HepG2 (cell line): ENCODE results near the gene JADE2. TPM values are rescaled to one million over a fixed set of nuclear protein-coding genes. Genes with fewer than 3 reads are reported as not detected.

Source experiments
- ATF7 ChIP-seq, 2 experiments: fragments of 450-650 bp in 1 of 2; sonication (generic) in 1 of 2; formaldehyde crosslinking in 1 of 2; IDR thresholded peaks; 2 replicates each; pipeline versions ENCODE4 v1.4.0 to v1.6.1; 2016 to 2020; ENCODE audit warnings: antibody characterized with exemption in 1 of 2, mild to moderate bottlenecking in 1 of 2, missing genetic modification reagents in 1 of 2
- CBX2 ChIP-seq, 2 experiments: fragments of 200-600 bp in 1 of 2; sonication (generic); formaldehyde crosslinking in 1 of 2; IDR thresholded peaks; 2 replicates each; pipeline versions ENCODE4 v1.7.0 to v1.8.1; 2018 to 2022; ENCODE audit warnings: low read depth in 2 of 2, low read length in 1 of 2, mild to moderate bottlenecking in 1 of 2, missing genetic modification reagents in 1 of 2
- CCAR2 ChIP-seq: fragments of 200-400 bp; formaldehyde crosslinking; optimal IDR thresholded peaks from 2 replicates; pipeline ENCODE3; 2018; ENCODE audit warnings: low read depth, mild to moderate bottlenecking, low read length, moderate library complexity
- JUND ChIP-seq: sonication (generic); formaldehyde crosslinking; IDR thresholded peaks from 2 replicates; pipeline ENCODE4 v1.8.0; 2022; ENCODE audit warnings: mild to moderate bottlenecking, missing genetic modification reagents
- KAT2B ChIP-seq: fragments of 150-350 bp; IDR thresholded peaks from 2 replicates; pipeline ENCODE4 v1.6.1; 2014; ENCODE audit warnings: low read depth, low read length, borderline replicate concordance
- KLF11 ChIP-seq: IDR thresholded peaks from 2 replicates; pipeline ENCODE4 v1.6.1; 2016; ENCODE audit warnings: missing compliant biosample characterization
- PITX1 ChIP-seq: sonication (generic); formaldehyde crosslinking; IDR thresholded peaks from 2 replicates; pipeline ENCODE4 v1.5.1; 2020; ENCODE audit warnings: mild to moderate bottlenecking, missing genetic modification reagents
- RARA ChIP-seq: IDR thresholded peaks from 2 replicates; pipeline ENCODE4 v1.6.1; 2016; ENCODE audit warnings: missing genetic modification reagents, missing compliant biosample characterization
- SATB2 ChIP-seq: sonication (generic); formaldehyde crosslinking; IDR thresholded peaks from 2 replicates; pipeline ENCODE4 v1.5.0; 2020; ENCODE audit warnings: missing genetic modification reagents
- SETDB1 ChIP-seq: sonication (generic); formaldehyde crosslinking; IDR thresholded peaks from 2 replicates; pipeline ENCODE4 v1.5.1; 2020; ENCODE audit warnings: missing genetic modification reagents, mild to moderate bottlenecking, borderline replicate concordance
- ZBTB1 ChIP-seq: sonication (generic); formaldehyde crosslinking; IDR thresholded peaks from 2 replicates; pipeline ENCODE4 v1.4.0; 2020; ENCODE audit warnings: missing genetic modification reagents, borderline replicate concordance
- ZFP1 ChIP-seq: IDR thresholded peaks from 2 replicates; pipeline ENCODE4 v1.6.1; 2016
- ZNF224 ChIP-seq: sonication (generic); formaldehyde crosslinking; IDR thresholded peaks from 2 replicates; pipeline ENCODE4 v1.5.0; 2020; ENCODE audit warnings: mild to moderate bottlenecking, missing genetic modification reagents
- ZNF292 ChIP-seq: sonication (generic); formaldehyde crosslinking; IDR thresholded peaks from 2 replicates; pipeline ENCODE4 v1.8.1; 2022; ENCODE audit warnings: mild to moderate bottlenecking, low read depth, missing genetic modification reagents, borderline replicate concordance
- ZNF431 ChIP-seq: sonication (generic); formaldehyde crosslinking; IDR thresholded peaks from 2 replicates; pipeline ENCODE4 v1.9.0; 2022; ENCODE audit warnings: missing genetic modification reagents, low read depth, mild to moderate bottlenecking, borderline replicate concordance
- polyA plus RNA-seq, 8 experiments: library from polyadenylated mRNA; depleted of rRNA in 3 of 8; stranded (reverse) in 7 of 8; unstranded in 1 of 8; fragments of >200 nt; fragmentation: Illumina TruSeq in 4 of 8; extraction: Trizol in 4 of 8; gene quantifications; 2 replicates each; pipeline versions ENCODE4 v1.2.1 to v1.2.3, GENCODE V29; 2011 to 2016; ENCODE audit warnings: low read depth in 4 of 8, missing spikeins in 1 of 8, mixed read lengths in 1 of 8; ENCODE audit not compliant: insufficient read depth in 1 of 8
- total RNA-seq, 5 experiments: library from RNA; depleted of rRNA; stranded (reverse); fragments of >200 nt; fragmentation: Illumina TruSeq; extraction: Trizol; gene quantifications; 2 replicates each; pipeline ENCODE4 v1.2.3, GENCODE V29; 2016; ENCODE audit warnings: low read depth in 1 of 5
- TF ChIP-seq, protein P1 (sequence below): IDR thresholded peaks from 2 replicates; pipeline ENCODE4 v1.6.1; 2012; ENCODE audit warnings: low read length, improper control_type of control experiment
- TF ChIP-seq, protein P2 (sequence below): sonication (generic); formaldehyde crosslinking; IDR thresholded peaks from 2 replicates; pipeline ENCODE4 v1.4.0; 2020; ENCODE audit warnings: missing genetic modification reagents
- TF ChIP-seq, protein P3 (sequence below): sonication (generic); formaldehyde crosslinking; IDR thresholded peaks from 2 replicates; pipeline ENCODE4 v1.5.1; 2020; ENCODE audit warnings: missing genetic modification reagents, mild to moderate bottlenecking, borderline replicate concordance
- TF ChIP-seq, protein P4 (sequence below): sonication (generic); formaldehyde crosslinking; IDR thresholded peaks from 2 replicates; pipeline ENCODE4 v1.4.0; 2020; ENCODE audit warnings: mild to moderate bottlenecking, missing genetic modification reagents
- TF ChIP-seq, protein P5 (sequence below): sonication (generic); formaldehyde crosslinking; IDR thresholded peaks from 2 replicates; pipeline ENCODE4 v1.4.0; 2020; ENCODE audit warnings: mild to moderate bottlenecking, missing genetic modification reagents
- TF ChIP-seq, protein P6 (sequence below): sonication (generic); formaldehyde crosslinking; IDR thresholded peaks from 2 replicates; pipeline ENCODE4 v1.8.1; 2023; ENCODE audit warnings: missing genetic modification reagents, mild to moderate bottlenecking, borderline replicate concordance
- TF ChIP-seq, protein P7 (sequence below): sonication (generic); formaldehyde crosslinking; IDR thresholded peaks from 2 replicates; pipeline ENCODE4 v1.4.0; 2020; ENCODE audit warnings: missing genetic modification reagents

The JADE2 gene
- total and polyA plus RNA-seq, 2 of the 13 experiments (the other 11 are each of a cell fraction or from before 2014, with no cell fraction given), result 7.5 to 15.1 TPM

DNA sequence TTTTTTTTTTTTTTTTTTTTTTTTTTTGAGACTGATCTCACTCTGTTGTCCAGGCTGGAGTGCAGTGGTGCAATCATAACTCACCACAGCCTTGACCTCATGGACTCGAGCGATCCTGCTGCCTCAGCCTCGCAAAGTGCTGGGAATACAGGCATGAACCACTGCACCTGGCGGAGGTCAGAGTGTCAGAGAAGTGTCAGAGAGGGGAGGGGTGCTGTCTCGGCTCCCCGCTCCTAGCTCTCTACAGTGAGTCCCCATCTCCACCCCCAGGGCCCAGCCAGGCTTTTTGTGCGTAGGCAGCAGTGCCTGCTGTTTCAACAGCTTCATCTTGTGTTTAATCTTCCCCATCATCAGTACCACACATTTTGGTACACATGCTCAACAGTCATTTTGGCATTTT, 68.9 kb downstream of the JADE2 start (continued):
- TF ChIP-seq RARA (CRISPR knock-in tag) (peak; percentile 89), SATB2 (CRISPR knock-in tag) (no peak), SETDB1 (CRISPR knock-in tag) (no peak), ZNF224 (CRISPR knock-in tag) (no peak), CCAR2 (no peak), PITX1 (CRISPR knock-in tag) (peak; percentile 58; the same call in 1 of the 2 replicates), CBX2 (IDR thresholded peaks at IDR 0.05; ENCODE audit: low read depth, low read length) (no peak), CBX2 (CRISPR knock-in tag; IDR thresholded peaks at IDR 0.05; ENCODE audit: low read depth) (no peak), ZNF431 (CRISPR knock-in tag) (no peak), ZNF292 (CRISPR knock-in tag) (peak; percentile 37), KAT2B (no peak), KLF11 (CRISPR knock-in tag) (no peak), ZFP1 (CRISPR knock-in tag) (no peak), JUND (CRISPR knock-in tag) (no peak), ZBTB1 (CRISPR knock-in tag) (no peak), ATF7 (IDR thresholded peaks at IDR 0.05) (no peak), ATF7 (CRISPR knock-in tag; IDR thresholded peaks at IDR 0.05) (no peak)
- TF ChIP-seq, protein P1, sequence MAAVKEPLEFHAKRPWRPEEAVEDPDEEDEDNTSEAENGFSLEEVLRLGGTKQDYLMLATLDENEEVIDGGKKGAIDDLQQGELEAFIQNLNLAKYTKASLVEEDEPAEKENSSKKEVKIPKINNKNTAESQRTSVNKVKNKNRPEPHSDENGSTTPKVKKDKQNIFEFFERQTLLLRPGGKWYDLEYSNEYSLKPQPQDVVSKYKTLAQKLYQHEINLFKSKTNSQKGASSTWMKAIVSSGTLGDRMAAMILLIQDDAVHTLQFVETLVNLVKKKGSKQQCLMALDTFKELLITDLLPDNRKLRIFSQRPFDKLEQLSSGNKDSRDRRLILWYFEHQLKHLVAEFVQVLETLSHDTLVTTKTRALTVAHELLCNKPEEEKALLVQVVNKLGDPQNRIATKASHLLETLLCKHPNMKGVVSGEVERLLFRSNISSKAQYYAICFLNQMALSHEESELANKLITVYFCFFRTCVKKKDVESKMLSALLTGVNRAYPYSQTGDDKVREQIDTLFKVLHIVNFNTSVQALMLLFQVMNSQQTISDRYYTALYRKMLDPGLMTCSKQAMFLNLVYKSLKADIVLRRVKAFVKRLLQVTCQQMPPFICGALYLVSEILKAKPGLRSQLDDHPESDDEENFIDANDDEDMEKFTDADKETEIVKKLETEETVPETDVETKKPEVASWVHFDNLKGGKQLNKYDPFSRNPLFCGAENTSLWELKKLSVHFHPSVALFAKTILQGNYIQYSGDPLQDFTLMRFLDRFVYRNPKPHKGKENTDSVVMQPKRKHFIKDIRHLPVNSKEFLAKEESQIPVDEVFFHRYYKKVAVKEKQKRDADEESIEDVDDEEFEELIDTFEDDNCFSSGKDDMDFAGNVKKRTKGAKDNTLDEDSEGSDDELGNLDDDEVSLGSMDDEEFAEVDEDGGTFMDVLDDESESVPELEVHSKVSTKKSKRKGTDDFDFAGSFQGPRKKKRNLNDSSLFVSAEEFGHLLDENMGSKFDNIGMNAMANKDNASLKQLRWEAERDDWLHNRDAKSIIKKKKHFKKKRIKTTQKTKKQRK, result no peak
- TF ChIP-seq, protein P2, sequence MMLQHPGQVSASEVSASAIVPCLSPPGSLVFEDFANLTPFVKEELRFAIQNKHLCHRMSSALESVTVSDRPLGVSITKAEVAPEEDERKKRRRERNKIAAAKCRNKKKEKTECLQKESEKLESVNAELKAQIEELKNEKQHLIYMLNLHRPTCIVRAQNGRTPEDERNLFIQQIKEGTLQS (CRISPR knock-in tag), result no peak
- TF ChIP-seq, protein P3, sequence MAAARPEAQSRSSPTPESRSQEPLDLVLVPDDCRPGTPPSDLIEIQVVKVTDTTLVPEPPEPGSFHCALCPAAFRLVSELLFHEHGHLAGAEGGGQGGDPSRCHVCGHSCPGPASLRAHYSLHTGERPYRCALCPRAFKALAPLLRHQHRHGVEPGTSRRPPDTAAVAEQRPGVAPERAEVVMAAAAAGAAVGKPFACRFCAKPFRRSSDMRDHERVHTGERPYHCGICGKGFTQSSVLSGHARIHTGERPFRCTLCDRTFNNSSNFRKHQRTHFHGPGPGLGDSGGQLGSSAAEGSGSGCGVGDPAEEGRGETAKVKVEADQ (CRISPR knock-in tag), result no peak
- TF ChIP-seq, protein P4, sequence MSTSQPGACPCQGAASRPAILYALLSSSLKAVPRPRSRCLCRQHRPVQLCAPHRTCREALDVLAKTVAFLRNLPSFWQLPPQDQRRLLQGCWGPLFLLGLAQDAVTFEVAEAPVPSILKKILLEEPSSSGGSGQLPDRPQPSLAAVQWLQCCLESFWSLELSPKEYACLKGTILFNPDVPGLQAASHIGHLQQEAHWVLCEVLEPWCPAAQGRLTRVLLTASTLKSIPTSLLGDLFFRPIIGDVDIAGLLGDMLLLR (CRISPR knock-in tag), result no peak
- TF ChIP-seq, protein P5, sequence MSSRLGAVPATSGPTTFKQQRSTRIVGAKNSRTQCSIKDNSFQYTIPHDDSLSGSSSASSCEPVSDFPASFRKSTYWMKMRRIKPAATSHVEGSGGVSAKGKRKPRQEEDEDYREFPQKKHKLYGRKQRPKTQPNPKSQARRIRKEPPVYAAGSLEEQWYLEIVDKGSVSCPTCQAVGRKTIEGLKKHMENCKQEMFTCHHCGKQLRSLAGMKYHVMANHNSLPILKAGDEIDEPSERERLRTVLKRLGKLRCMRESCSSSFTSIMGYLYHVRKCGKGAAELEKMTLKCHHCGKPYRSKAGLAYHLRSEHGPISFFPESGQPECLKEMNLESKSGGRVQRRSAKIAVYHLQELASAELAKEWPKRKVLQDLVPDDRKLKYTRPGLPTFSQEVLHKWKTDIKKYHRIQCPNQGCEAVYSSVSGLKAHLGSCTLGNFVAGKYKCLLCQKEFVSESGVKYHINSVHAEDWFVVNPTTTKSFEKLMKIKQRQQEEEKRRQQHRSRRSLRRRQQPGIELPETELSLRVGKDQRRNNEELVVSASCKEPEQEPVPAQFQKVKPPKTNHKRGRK (CRISPR knock-in tag), result no peak
- TF ChIP-seq, protein P6, sequence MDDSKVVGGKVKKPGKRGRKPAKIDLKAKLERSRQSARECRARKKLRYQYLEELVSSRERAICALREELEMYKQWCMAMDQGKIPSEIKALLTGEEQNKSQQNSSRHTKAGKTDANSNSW (CRISPR knock-in tag), result no peak
- TF ChIP-seq, protein P7, sequence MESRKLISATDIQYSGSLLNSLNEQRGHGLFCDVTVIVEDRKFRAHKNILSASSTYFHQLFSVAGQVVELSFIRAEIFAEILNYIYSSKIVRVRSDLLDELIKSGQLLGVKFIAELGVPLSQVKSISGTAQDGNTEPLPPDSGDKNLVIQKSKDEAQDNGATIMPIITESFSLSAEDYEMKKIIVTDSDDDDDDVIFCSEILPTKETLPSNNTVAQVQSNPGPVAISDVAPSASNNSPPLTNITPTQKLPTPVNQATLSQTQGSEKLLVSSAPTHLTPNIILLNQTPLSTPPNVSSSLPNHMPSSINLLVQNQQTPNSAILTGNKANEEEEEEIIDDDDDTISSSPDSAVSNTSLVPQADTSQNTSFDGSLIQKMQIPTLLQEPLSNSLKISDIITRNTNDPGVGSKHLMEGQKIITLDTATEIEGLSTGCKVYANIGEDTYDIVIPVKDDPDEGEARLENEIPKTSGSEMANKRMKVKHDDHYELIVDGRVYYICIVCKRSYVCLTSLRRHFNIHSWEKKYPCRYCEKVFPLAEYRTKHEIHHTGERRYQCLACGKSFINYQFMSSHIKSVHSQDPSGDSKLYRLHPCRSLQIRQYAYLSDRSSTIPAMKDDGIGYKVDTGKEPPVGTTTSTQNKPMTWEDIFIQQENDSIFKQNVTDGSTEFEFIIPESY (CRISPR knock-in tag), result 0 out of 2 replicates have a peak, but pooled peaks have one; percentile 13
